ENCODE measurements around the gene ITGB2.
A peak's percentile ranks its signal among the peaks of the same experiment; 100 is the strongest.

Gene ITGB2

GRCh38 chr21:44965251-44966022, 44.7 kb upstream of the ITGB2 start:
- H3K4me3 ChIP-seq (ENCODE audit: low read depth, low read length) = no peak overlapping the region
- peak; percentile 54 for DNase-seq (ENCODE audit: low read depth)
- TF ChIP-seq MAX (IDR thresholded peaks at IDR 0.05; ENCODE audit: low read depth, low read length) (0 out of 2 replicates have a peak, but pooled peaks have one; percentile 14), POLR2A (IDR thresholded peaks at IDR 0.05; ENCODE audit: extremely low read depth, insufficient read length) (no peak), MYC (IDR thresholded peaks at IDR 0.05; ENCODE audit: low read depth, low read length) (no peak), CTCF (IDR thresholded peaks at IDR 0.05; ENCODE audit: low read depth, low read length) (no peak)

GRCh38 chr21:44964381-44964780, 43.7 kb upstream of the ITGB2 start:
- H3K4me3 ChIP-seq (ENCODE audit: low read depth, low read length) = no peak overlapping the region
- DNase-seq (ENCODE audit: low read depth) = no peak
- TF ChIP-seq MYC (IDR thresholded peaks at IDR 0.05; ENCODE audit: low read depth, low read length) (no peak), MAX (IDR thresholded peaks at IDR 0.05; ENCODE audit: low read depth, low read length) (no peak), POLR2A (IDR thresholded peaks at IDR 0.05; ENCODE audit: extremely low read depth, insufficient read length) (no peak), CTCF (IDR thresholded peaks at IDR 0.05; ENCODE audit: low read depth, low read length) (no peak)

GRCh38 chr21:44962403-44962966, 41.8 kb upstream of the ITGB2 start:
- no peak for TF ChIP-seq CTCF (IDR thresholded peaks at IDR 0.05; ENCODE audit: low read depth, low read length)
- TF ChIP-seq MYC (IDR thresholded peaks at IDR 0.05; ENCODE audit: low read depth, low read length) = no peak
- TF ChIP-seq POLR2A (IDR thresholded peaks at IDR 0.05; ENCODE audit: extremely low read depth, insufficient read length) = no peak
- no peak for TF ChIP-seq MAX (IDR thresholded peaks at IDR 0.05; ENCODE audit: low read depth, low read length)
- H3K4me3 ChIP-seq (ENCODE audit: low read depth, low read length) = no peak overlapping the region
- no peak for DNase-seq (ENCODE audit: low read depth)

- DNase-seq (ENCODE audit: low read depth) = no peak
- TF ChIP-seq MYC (IDR thresholded peaks at IDR 0.05; ENCODE audit: low read depth, low read length) (no peak), CTCF (IDR thresholded peaks at IDR 0.05; ENCODE audit: low read depth, low read length) (no peak)
- H3K4me3 ChIP-seq (ENCODE audit: low read depth, low read length) = no peak overlapping the region
Observed at GRCh38 chr21:44960141-44961092, 39.7 kb upstream of the ITGB2 start.

- TF ChIP-seq MYC (IDR thresholded peaks at IDR 0.05; ENCODE audit: low read depth, low read length) = no peak
- no peak for TF ChIP-seq CTCF (IDR thresholded peaks at IDR 0.05; ENCODE audit: low read depth, low read length)
- TF ChIP-seq POLR2A (IDR thresholded peaks at IDR 0.05; ENCODE audit: extremely low read depth, insufficient read length) = no peak
- TF ChIP-seq MAX (IDR thresholded peaks at IDR 0.05; ENCODE audit: low read depth, low read length) = no peak
- DNase-seq (ENCODE audit: low read depth) = no peak
- no peak overlapping the region for H3K4me3 ChIP-seq (ENCODE audit: low read depth, low read length)
Observed at GRCh38 chr21:44959376-44960091, 38.8 kb upstream of the ITGB2 start.

All from NB4 (cell line).